Neural progenitor cell (in vitro differentiated cells): ENCODE data around the gene ZP2. TPM values are rescaled to one million over a fixed set of nuclear protein-coding genes. Genes with fewer than 3 reads are reported as not detected.
"Not testable (repeated sequence)": the region's sequence is repeated elsewhere in the genome, so short reads cannot be mapped to it uniquely, and the experiment has no call there.

Experiments
- DNase-seq: peaks from one replicate; pipeline ENCODE4 v3.0.0-alpha.2; 2016; ENCODE audit warnings: low spot score
- H2AFZ ChIP-seq: fragments of 200-600 bp; sonication (generic); replicated peaks from 2 replicates; pipeline ENCODE4 v1.6.1; 2016; ENCODE audit warnings: antibody characterized with exemption
- H3F3A ChIP-seq: fragments of 200-600 bp; sonication (generic); 2 replicates; pipeline ENCODE4 v1.6.1; 2016; ENCODE audit warnings: antibody characterized with exemption, low read depth
- H3K27ac ChIP-seq: fragments of 200-600 bp; sonication (generic); 2 replicates; pipeline ENCODE4 v1.5.1; 2016; ENCODE audit warnings: mild to moderate bottlenecking
- H3K27me3 ChIP-seq: fragments of 200-600 bp; sonication (generic); 2 replicates; pipeline ENCODE4 v1.6.1; 2016; ENCODE audit warnings: mild to moderate bottlenecking, moderate library complexity
- H3K36me3 ChIP-seq: fragments of 200-600 bp; sonication (generic); 2 replicates; pipeline ENCODE4 v1.5.1; 2016
- H3K4me1 ChIP-seq: fragments of 200-600 bp; sonication (generic); 2 replicates; pipeline ENCODE4 v1.6.1; 2016; ENCODE audit warnings: mixed run types
- H3K4me2 ChIP-seq: fragments of 200-600 bp; sonication (generic); 2 replicates; pipeline ENCODE4 v1.6.1; 2016
- H3K4me3 ChIP-seq: fragments of 200-600 bp; sonication (generic); 2 replicates; pipeline ENCODE4 v1.5.1; 2016
- H3K79me2 ChIP-seq: fragments of 200-600 bp; sonication (generic); 2 replicates; pipeline ENCODE4 v1.6.1; 2016; ENCODE audit warnings: low read depth
- H3K9ac ChIP-seq: fragments of 200-600 bp; sonication (generic); 2 replicates; pipeline ENCODE4 v1.6.1; 2016
- H3K9me3 ChIP-seq: fragments of 200-600 bp; sonication (generic); 2 replicates; pipeline ENCODE4 v1.5.1; 2016; ENCODE audit warnings: low read depth
- H4K20me1 ChIP-seq: fragments of 200-600 bp; sonication (generic); 2 replicates; pipeline ENCODE4 v1.6.1; 2016; ENCODE audit warnings: low read depth
- H3K27ac Mint-ChIP-seq: 3 replicates; pipeline ENCODE4 v1.8.0; 2021; ENCODE audit warnings: mixed read lengths
- H3K27me3 Mint-ChIP-seq: 2 replicates; pipeline ENCODE4 v1.8.0; 2022; ENCODE audit warnings: low read depth, mild to moderate bottlenecking, inconsistent platforms, moderate library complexity, mixed read lengths; ENCODE audit not compliant: insufficient read depth
- H3K36me3 Mint-ChIP-seq: 3 replicates; pipeline ENCODE4 v1.8.0; 2021; ENCODE audit warnings: mixed read lengths
- H3K4me1 Mint-ChIP-seq: 3 replicates; pipeline ENCODE4 v1.8.0; 2021; ENCODE audit warnings: mixed read lengths
- H3K4me3 Mint-ChIP-seq: 3 replicates; pipeline ENCODE4 v1.8.0; 2021; ENCODE audit warnings: mild to moderate bottlenecking, moderate library complexity, mixed read lengths
- H3K9me3 Mint-ChIP-seq: 3 replicates; pipeline ENCODE4 v1.8.0; 2020; ENCODE audit warnings: mixed read lengths
- CTCF ChIP-seq: fragments of 200-600 bp; sonication (generic); IDR thresholded peaks from 2 replicates; pipeline ENCODE4 v1.5.1; 2017; ENCODE audit warnings: antibody characterized with exemption, mild to moderate bottlenecking
- EZH2 ChIP-seq: fragments of 200-600 bp; sonication (generic); IDR thresholded peaks from 2 replicates; pipeline ENCODE4 v1.6.1; 2017; ENCODE audit warnings: antibody characterized with exemption, mild to moderate bottlenecking, moderate library complexity
- EZH2phosphoT487 ChIP-seq: fragments of 200-600 bp; sonication (generic); IDR thresholded peaks from 2 replicates; pipeline ENCODE4 v1.6.1; 2017; ENCODE audit warnings: antibody characterized with exemption
- total RNA-seq: library from RNA; depleted of rRNA; stranded (reverse); fragments of >200 nt; gene quantifications from 2 replicates; pipeline ENCODE4 v1.2.3, GENCODE V29; 2015; ENCODE audit warnings: low replicate concordance

Gene ZP2
- total RNA-seq, 1 donor from 2014 or later = not detected

- DNase-seq, H3K79me2 ChIP-seq, H3F3A ChIP-seq, H2AFZ ChIP-seq, H3K36me3 ChIP-seq, H3K4me3 Mint-ChIP-seq, H3K4me1 ChIP-seq, H3K27ac ChIP-seq, H3K27me3 ChIP-seq, H3K4me2 ChIP-seq, H4K20me1 ChIP-seq, H3K27ac Mint-ChIP-seq, H3K9ac ChIP-seq, H3K9me3 ChIP-seq, H3K27me3 Mint-ChIP-seq, H3K4me1 Mint-ChIP-seq, H3K4me3 ChIP-seq, H3K9me3 Mint-ChIP-seq, H3K36me3 Mint-ChIP-seq: not testable (repeated sequence)
These were observed 59.0 kb downstream of the ZP2 start for GRCh38 chr16:21152160-21153030.

- no peak within 1 kb of the TSS for H3K27ac ChIP-seq
- Mint-ChIP-seq H3K27me3 (peaks cover 2% of the 10 kb centered on the region), H3K4me1 (no peaks in the 10 kb centered on the region), H3K36me3 (no peaks in the 10 kb centered on the region), H3K9me3 (no peaks in the 10 kb centered on the region), H3K4me3 (no peak within 1 kb of the TSS), H3K27ac (no peak within 1 kb of the TSS)
- TF ChIP-seq CTCF = no peak
- no peak for TF ChIP-seq EZH2phosphoT487
- TF ChIP-seq EZH2 = no peak
- H3K9me3 ChIP-seq = no peaks in the 10 kb centered on the region
- DNase-seq = no peak
- no peak within 1 kb of the TSS for H2AFZ ChIP-seq
- no peaks in the 10 kb centered on the region for H3K36me3 ChIP-seq
- H4K20me1 ChIP-seq = no peaks in the 10 kb centered on the region
- no peak within 1 kb of the TSS for H3K9ac ChIP-seq
- H3K27me3 ChIP-seq = no peaks in the 10 kb centered on the region
- H3K4me2 ChIP-seq = no peak within 1 kb of the TSS
- no peak within 1 kb of the TSS for H3K4me3 ChIP-seq
- H3F3A ChIP-seq = no peaks in the 10 kb centered on the region
- no peaks in the 10 kb centered on the region for H3K79me2 ChIP-seq
- no peaks in the 10 kb centered on the region for H3K4me1 ChIP-seq
These were observed 60.9 kb downstream of the ZP2 start, which contains the start of gene DNAH3 for GRCh38 chr16:21150375-21151001. DNAH3 (minus strand) TSS chr16:21150846; CDS start chr16:21150319, 527 bp downstream.

Other genes with a start within 250 kb of the ZP2 start
- 0.92 and 1.1 TPM in 2 replicates for gene DNAH3, start 60.7 kb downstream of the ZP2 start, total RNA-seq
- gene LDAF1, start 52.9 kb downstream of the ZP2 start, total RNA-seq = 28.9 and 34.8 TPM in 2 replicates
- 0.22 TPM in 1 of 2 replicates, not detected in the other for gene ANKS4B, start 22.1 kb upstream of the ZP2 start, total RNA-seq
- 0.36 and 1.3 TPM in 2 replicates for gene CRYM, start 66.7 kb upstream of the ZP2 start, total RNA-seq